Tibial artery (tissue), 4 donors: Measurements from ENCODE around the gene OR1E2.
"Not testable (repeated sequence)": the region's sequence is repeated elsewhere in the genome, so short reads cannot be mapped to it uniquely, and the experiment has no call there.

Source experiments
- DNase-seq, 2 donors: peaks; one replicate each; pipeline ENCODE4 v3.0.0-alpha.2; 2019
- H3K27ac ChIP-seq, 2 donors: fragments of 200-600 bp; sonication (generic) in 1 of 2; 1 replicate in 1 of 2; 2 replicates in 1 of 2; pipeline ENCODE4 v1.5.1; 2018 to 2019; ENCODE audit warnings: mild to moderate bottlenecking in 1 of 2
- H3K27me3 ChIP-seq, 2 donors: fragments of 200-600 bp; sonication (generic) in 1 of 2; one replicate each; pipeline versions ENCODE4 v1.5.1 to v1.6.0; 2016 to 2019
- H3K36me3 ChIP-seq, 3 donors: fragments of 200-600 bp; sonication (generic) in 2 of 3; one replicate each; pipeline ENCODE4 v1.5.1; 2016 to 2019; ENCODE audit warnings: mild to moderate bottlenecking in 2 of 3
- H3K4me1 ChIP-seq, 4 donors: fragments of 200-600 bp; sonication (generic) in 2 of 4; 1 replicate in 3 of 4; 2 replicates in 1 of 4; pipeline ENCODE4 v1.5.1; 2016 to 2019
- H3K4me3 ChIP-seq, 2 donors: fragments of 200-600 bp; sonication (generic) in 1 of 2; 1 replicate in 1 of 2; 2 replicates in 1 of 2; pipeline ENCODE4 v1.5.1; 2018 to 2019; ENCODE audit warnings: mild to moderate bottlenecking in 2 of 2
- H3K9me3 ChIP-seq, 3 donors: fragments of 200-600 bp; sonication (generic) in 1 of 3; one replicate each; pipeline ENCODE4 v1.5.1; 2016 to 2019
- intact Hi-C: fragments of 100-400 bp; cut with DNase I; formaldehyde crosslinking; loops from one replicate; pipeline ENCODE4 v1.15.0; 2023; ENCODE audit warnings: low total_unique reads
- TF ChIP-seq, protein P1 (sequence below), 2 experiments: fragments of 200-600 bp in 1 of 2; fragments of 450-650 bp in 1 of 2; IDR thresholded peaks; one replicate each; pipeline ENCODE4 v1.5.1; 2017 to 2019; ENCODE audit warnings: antibody characterized with exemption in 2 of 2, mild to moderate bottlenecking in 1 of 2, moderate library complexity in 1 of 2

OR1E2 gene

GRCh38 chr17:3447625-3448024 is 14.0 kb upstream of the OR1E2 start:
- Histone ChIP-seq H3K4me1 (no peaks in the 10 kb centered on the region), H3K27me3 (no peaks in the 10 kb centered on the region), H3K4me3 (no peak overlapping the region), H3K36me3 (no peaks in the 10 kb centered on the region), H3K9me3 (no peaks in the 10 kb centered on the region), H3K27ac (no peak overlapping the region)
- TF ChIP-seq, protein P1, sequence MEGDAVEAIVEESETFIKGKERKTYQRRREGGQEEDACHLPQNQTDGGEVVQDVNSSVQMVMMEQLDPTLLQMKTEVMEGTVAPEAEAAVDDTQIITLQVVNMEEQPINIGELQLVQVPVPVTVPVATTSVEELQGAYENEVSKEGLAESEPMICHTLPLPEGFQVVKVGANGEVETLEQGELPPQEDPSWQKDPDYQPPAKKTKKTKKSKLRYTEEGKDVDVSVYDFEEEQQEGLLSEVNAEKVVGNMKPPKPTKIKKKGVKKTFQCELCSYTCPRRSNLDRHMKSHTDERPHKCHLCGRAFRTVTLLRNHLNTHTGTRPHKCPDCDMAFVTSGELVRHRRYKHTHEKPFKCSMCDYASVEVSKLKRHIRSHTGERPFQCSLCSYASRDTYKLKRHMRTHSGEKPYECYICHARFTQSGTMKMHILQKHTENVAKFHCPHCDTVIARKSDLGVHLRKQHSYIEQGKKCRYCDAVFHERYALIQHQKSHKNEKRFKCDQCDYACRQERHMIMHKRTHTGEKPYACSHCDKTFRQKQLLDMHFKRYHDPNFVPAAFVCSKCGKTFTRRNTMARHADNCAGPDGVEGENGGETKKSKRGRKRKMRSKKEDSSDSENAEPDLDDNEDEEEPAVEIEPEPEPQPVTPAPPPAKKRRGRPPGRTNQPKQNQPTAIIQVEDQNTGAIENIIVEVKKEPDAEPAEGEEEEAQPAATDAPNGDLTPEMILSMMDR (IDR thresholded peaks at IDR 0.05), result no peak
- intact Hi-C loops, result no loop called here
- no peak for DNase-seq

GRCh38 chr17:3440451-3440850 is 6.8 kb upstream of the OR1E2 start:
- intact Hi-C loops, result no loop called here
- no peak for DNase-seq
- H3K4me3 ChIP-seq, result no peak overlapping the region
- H3K27ac ChIP-seq, result no peak overlapping the region
- no peaks in the 10 kb centered on the region for H3K4me1 ChIP-seq
- H3K27me3 ChIP-seq, result no peaks in the 10 kb centered on the region
- TF ChIP-seq, protein P1 (IDR thresholded peaks at IDR 0.05), result no peak
- H3K36me3 ChIP-seq, result no peaks in the 10 kb centered on the region
- H3K9me3 ChIP-seq, result no peaks in the 10 kb centered on the region

- Histone ChIP-seq H3K4me1 (no peaks in the 10 kb centered on the region), H3K36me3 (no peaks in the 10 kb centered on the region), H3K27ac (no peak overlapping the region), H3K9me3 (no peaks in the 10 kb centered on the region), H3K4me3 (no peak overlapping the region), H3K27me3 (no peaks in the 10 kb centered on the region)
- TF ChIP-seq, protein P1 (IDR thresholded peaks at IDR 0.05), result no peak
- no peak for DNase-seq
- intact Hi-C loops, result no loop called here
These were observed 4.7 kb upstream of the OR1E2 start for GRCh38 chr17:3438368-3438767.

GRCh38 chr17:3433215-3433614 is 426 bp downstream of the OR1E2 start:
- H3K4me1 ChIP-seq, intact Hi-C loops, DNase-seq: not testable (repeated sequence)

DNA sequence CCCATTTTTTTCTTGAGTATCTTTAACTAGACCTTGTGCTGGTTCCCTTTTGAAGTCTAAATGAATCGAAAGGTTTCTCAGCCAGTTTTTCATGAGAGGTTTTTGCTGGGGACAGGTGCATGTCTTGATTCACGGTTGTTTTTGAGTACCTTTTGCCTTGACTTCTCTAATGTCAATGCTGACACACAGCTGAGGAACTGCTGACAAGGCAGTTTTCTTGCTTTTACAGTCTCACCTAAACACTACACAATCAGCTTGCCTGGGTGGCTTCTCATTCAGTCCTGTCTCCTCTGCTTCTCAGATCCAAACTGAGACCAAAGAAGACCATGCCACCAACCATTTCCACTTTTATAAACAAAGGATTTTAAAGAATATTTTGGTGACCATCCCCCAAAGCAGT is 15.4 kb downstream of the OR1E2 start:
- no peaks in the 10 kb centered on the region for H3K4me1 ChIP-seq
- no peak for DNase-seq
- no peak overlapping the region for H3K27ac ChIP-seq
- H3K4me3 ChIP-seq, result no peak overlapping the region
- TF ChIP-seq, protein P1 (IDR thresholded peaks at IDR 0.05), result no peak
- intact Hi-C loops, result no loop called here
- H3K36me3 ChIP-seq, result no peaks in the 10 kb centered on the region
- no peaks in the 10 kb centered on the region for H3K27me3 ChIP-seq
- no peaks in the 10 kb centered on the region for H3K9me3 ChIP-seq

More at GRCh38 chr17:3433215-3433614, 426 bp downstream of the OR1E2 start:
- not testable (repeated sequence) for H3K27ac ChIP-seq, H3K27me3 ChIP-seq, H3K9me3 ChIP-seq, H3K36me3 ChIP-seq, H3K4me3 ChIP-seq

GRCh38 chr17:3415610-3416009 is 18.0 kb downstream of the OR1E2 start:
- Histone ChIP-seq H3K4me3 (no peak overlapping the region), H3K27ac (no peak overlapping the region), H3K36me3 (no peaks in the 10 kb centered on the region), H3K27me3 (no peaks in the 10 kb centered on the region), H3K9me3 (no peaks in the 10 kb centered on the region), H3K4me1 (no peaks in the 10 kb centered on the region)
- DNase-seq, result no peak
- TF ChIP-seq, protein P1 (IDR thresholded peaks at IDR 0.05), result no peak
- intact Hi-C loops, result no loop called here

GRCh38 chr17:3412216-3412615 is 21.4 kb downstream of the OR1E2 start:
- intact Hi-C loops, DNase-seq, H3K27me3 ChIP-seq, H3K9me3 ChIP-seq, H3K4me3 ChIP-seq, H3K4me1 ChIP-seq, H3K27ac ChIP-seq, H3K36me3 ChIP-seq: not testable (repeated sequence)
